AG10803 (cell line): Measurements from ENCODE around the gene VAV2.
"Not testable (repeated sequence)": the region's sequence is repeated elsewhere in the genome, so short reads cannot be mapped to it uniquely, and the experiment has no call there.

Experiments used
- DNase-seq: peaks from one replicate; pipeline ENCODE4 v3.0.0; 2010; ENCODE audit warnings: low read depth
- H3K4me3 ChIP-seq: 2 replicates; pipeline ENCODE4 v1.5.1; 2011; ENCODE audit warnings: mild to moderate bottlenecking, low read length, control low read depth
- CTCF ChIP-seq: conservative IDR thresholded peaks from 2 replicates; pipeline ENCODE4 v1.5.1; 2011; ENCODE audit warnings: mild to moderate bottlenecking, low read length, control low read depth, inconsistent platforms

The VAV2 gene

GRCh38 chr9:133994353-133995011, 2.4 kb upstream of the VAV2 start:
- H3K4me3 ChIP-seq, result no peak overlapping the region
- peak; percentile 43 for DNase-seq
- TF ChIP-seq CTCF, result peak; percentile 94

DNA sequence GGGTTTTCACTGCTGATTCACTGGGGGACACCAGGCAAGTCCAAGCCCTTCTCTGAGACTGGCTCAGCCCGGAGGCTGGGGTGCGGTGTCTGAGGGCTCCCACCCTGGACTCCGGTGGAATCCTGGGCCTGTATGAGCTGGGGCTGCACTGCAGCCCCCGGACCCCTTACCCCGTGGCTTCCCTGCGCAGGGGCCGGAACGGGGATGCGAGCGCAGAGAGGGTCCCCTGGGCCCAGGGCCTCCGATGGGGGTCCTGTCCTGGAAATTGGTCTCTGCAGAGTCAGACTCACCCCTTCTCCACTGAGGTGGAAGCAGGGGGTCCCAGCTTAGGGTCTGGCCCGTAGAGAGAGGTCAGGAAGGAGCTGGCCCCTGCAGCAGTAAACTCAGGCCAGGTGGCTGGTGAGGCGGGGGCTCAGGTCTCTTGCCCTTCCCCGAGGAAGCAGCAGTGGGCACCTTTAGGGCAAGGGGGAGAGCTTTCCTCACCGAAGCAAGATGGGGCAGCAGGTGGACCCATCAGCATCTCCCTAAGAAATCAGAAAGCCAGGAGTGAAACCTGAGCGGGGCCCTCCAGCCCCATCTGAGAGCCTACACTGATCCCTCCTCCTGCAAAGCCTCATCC, 1.6 kb upstream of the VAV2 start:
- peak overlapping the region; percentile 87 for H3K4me3 ChIP-seq
- no peak for DNase-seq
- TF ChIP-seq CTCF, result no peak

DNA sequence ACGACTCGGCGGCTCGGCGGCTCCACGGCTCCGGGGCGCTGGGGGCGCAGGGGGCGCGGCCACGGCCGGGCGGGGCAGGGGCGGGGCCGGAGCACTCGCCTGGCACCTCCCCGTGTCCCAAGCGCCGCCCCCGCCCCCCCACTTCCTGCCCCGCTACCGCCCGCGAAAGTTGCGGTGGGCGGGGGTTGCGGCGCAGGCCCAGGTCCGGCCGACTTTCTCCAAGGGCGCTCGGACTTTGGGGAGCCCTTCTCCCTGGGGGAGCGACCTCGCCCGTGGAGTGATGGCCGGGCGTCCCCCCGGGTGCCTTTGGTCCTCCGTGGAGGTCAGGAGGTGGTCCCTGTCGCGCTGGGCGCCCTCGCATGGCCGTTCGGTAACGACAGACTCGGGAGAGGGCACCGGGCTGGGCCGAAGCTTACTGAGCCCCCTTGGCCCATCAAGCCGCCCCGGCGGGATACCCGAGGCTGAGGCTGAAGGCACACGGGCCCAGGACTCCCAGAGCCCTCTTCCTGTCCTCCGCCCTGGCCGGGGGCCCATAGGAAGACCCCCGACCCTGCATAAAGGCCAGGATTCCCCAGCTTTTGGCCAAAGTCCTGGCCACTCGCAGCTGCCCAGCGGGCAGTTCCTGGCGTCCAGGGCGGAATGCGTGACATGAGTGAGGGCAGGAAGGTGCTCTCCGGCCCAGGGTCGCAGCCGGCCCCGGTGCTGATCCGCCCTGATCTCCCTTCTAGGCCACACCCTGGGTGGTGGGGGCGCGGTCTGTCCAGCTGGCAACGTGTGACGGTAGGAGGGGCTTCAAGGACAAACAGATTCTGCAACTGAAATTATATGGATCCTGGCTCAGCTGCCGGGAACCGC, 883 bp upstream of the VAV2 start:
- H3K4me3 ChIP-seq, result peak overlapping the region; percentile 87
- peak; percentile 93 for DNase-seq
- TF ChIP-seq CTCF, result peak; percentile 47

- no peak for TF ChIP-seq CTCF
- peak overlapping the region; percentile 73 for H3K4me3 ChIP-seq
- no peak for DNase-seq
Observed at GRCh38 chr9:133991214-133991921, 756 bp downstream of the VAV2 start.

GRCh38 chr9:133990366-133991213, 1.5 kb downstream of the VAV2 start:
- peak overlapping the region; percentile 73 for H3K4me3 ChIP-seq
- peak; percentile 71 for DNase-seq
- no peak for TF ChIP-seq CTCF

GRCh38 chr9:133989625-133990365, 2.3 kb downstream of the VAV2 start:
- no peak for DNase-seq
- TF ChIP-seq CTCF, result no peak
- H3K4me3 ChIP-seq, result no peak overlapping the region; the same call in 1 of the 2 replicates

- DNase-seq, H3K4me3 ChIP-seq: not testable (repeated sequence)
Observed at GRCh38 chr9:133988771-133989170, 3.4 kb downstream of the VAV2 start.
